GM03348 (cell line): Measurements from ENCODE around the gene LDLRAD4.
"Not testable (repeated sequence)": the region's sequence is repeated elsewhere in the genome, so short reads cannot be mapped to it uniquely, and the experiment has no call there.

Source experiments
- DNase-seq: peaks from one replicate; pipeline ENCODE4 v3.0.0; 2012; ENCODE audit warnings: low spot score

LDLRAD4 gene

GRCh38 chr18:13246591-13246990 lies 28.0 kb downstream of the LDLRAD4 start:
- no peak for DNase-seq

DNA sequence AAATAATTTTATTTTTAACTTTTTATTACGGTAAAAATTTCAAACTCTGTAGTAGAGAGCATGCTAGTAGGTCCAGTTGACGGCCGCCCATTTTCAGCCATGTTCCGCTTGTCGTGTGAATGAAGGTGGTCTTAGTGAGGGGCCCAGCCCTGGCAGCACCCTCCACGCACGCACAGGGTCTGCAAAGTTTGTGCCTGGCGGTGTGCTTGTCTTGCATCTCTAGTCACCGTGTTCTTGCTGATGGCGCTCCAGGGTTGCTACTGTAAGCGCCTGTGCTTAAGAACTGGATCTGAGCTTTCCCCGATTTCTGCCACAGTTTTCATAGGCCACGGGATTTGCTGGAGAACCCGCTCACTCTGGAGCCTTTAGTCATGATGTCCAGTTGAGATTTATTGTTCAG lies 28.9 kb downstream of the LDLRAD4 start:
- no peak for DNase-seq

DNA sequence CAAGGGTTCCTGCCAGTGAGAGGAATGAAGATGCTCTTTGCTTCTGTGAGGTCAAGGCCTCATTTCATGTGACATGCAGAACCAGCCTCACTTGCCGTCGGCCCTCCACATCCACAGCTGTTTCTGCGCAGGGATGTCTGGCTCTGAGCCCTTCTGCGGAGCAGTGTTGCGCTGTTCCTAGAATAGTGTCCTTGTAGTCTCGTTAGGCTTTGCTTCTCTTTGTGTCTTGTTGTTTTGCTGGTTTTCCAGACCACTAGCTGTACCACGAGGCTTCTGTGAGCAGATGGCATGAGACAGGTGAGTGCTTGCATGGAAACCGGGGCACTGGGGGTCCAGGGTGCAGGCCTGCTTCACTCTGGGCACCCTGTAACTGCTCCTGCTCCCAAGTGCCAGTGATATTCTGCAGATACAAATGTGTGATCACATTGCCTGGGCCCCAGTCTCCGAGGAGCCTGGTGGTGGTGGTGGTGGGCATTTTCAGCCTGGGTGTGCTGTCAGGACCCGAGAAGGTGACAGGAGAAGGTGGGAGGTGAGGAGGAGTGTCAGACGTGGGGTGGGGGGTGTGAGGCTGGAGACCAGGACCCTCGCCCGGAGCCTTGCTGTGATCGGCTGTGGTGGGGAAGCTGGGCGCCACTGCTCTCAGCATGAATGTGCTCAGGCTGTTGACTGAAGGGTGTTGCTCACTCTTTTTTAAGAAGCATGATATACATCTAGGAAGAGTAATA lies 34.3 kb downstream of the LDLRAD4 start:
- no peak for DNase-seq

DNA sequence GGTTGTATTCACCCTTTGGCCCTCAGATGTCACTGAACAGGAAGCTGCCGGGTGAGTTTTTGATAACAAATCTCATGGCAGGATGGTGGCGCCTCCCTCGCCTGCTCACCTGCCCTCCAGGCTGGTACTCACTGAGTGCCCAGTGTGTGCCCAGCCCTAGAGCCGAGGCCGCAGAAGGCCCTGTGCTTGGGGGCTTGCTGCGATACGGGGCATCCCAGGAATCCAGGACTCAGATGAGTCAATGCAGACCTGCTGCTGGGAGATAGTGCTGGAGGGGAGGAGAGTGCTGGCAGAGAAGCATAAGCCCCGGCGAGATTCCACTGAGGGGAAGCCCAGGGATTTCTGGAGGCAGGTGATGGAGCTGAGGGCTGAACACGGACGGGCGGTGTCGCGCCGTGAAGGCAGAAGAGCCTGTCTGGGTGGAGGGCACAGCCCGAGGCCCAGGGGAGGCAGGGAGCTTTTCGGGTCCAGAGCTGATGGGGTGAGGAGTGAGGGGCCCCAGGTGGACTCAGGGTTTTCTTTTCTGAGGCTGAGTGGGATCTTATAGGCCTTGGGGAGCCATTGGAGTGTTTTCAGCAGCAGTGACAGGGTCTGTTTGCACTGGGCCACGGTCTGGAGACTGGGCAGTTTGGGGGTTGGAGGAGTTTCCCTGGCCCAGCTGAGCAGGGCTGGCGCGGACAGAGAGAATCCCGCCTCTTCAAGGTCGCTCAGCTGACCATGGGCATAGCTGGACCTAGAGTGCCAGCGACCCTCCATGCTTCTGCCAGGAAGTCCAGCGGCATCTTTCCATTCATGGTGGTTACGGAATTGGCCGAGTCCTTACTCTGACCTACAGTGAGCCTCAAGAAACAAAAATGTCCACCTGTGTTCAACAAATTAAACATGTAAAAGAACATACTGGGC lies 35.5 kb downstream of the LDLRAD4 start:
- no peak for DNase-seq

- no peak for DNase-seq
Measured at GRCh38 chr18:13254971-13255927, 36.7 kb downstream of the LDLRAD4 start.

DNA sequence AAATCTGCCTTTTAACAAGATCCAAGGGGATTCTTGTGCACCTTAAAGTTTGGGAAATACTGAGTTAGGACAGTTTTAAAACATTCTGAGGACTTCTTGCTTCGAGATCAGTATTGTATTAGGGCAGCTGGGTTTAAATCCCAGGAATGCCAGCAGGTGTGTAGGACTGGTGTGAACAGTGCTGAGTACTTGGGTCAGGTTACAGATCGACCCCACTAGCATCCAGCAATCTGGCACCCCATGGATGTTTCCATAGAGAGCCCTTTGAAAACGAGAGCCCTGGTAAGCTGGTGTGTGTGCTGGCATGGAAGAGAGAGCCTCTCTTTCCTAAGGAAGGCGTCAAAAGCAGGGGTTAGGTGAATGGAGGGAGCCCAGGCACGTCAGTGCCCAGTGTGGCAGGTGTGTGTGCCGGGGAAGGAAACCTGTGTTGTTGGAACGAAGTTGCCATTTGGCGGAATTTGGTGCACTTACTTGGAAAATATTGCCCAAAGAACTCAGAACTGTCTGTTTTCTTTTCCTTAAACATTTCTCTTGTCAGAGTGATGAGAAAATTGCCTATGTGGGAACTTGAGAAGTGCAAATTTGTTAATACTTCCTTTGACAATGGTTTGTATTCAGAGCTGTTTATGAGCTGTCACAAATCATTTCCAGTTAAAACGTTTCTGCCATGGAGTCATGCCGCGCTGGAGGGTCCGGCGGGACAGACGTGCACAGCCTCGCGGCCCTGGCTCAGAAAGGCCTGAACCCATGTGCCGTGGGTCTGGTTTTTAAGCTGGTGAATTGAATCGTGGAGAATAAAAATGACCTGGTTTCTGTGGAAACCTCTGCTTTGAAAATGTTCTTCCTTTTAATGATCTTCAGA lies 38.1 kb downstream of the LDLRAD4 start:
- no peak for DNase-seq

DNA sequence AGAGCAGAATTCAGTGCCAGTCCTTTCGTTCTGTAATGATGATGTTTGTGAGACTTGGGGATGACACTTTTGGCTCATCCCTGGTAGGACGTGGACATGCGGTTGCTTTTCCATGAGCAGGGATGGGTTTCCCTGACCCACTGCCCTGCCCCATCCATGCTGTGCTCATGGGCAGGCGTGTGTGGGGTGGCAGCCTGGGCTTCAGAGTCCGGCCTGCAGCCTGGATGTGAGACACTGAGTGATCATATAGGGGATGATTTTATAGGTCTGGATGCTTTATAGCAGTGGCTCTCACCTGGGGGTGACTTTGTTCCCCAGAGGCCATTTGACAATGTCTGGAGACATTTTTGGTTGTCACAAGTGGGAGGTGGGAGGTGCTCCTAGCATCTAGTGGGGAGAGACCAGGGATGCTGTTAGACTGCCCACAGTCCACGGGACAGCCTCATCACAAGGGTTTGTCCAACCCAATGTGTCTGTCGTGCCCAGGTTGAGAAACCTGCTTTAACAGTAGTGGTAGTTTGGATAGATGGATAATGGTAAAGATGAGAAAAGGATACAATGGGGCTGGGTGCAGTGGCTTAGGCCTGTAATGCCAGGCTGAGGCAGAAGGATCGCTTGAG lies 38.9 kb downstream of the LDLRAD4 start:
- no peak for DNase-seq

GRCh38 chr18:13258921-13259320 lies 40.4 kb downstream of the LDLRAD4 start:
- no peak for DNase-seq

GRCh38 chr18:13259701-13260100 lies 41.1 kb downstream of the LDLRAD4 start:
- DNase-seq = no peak

DNA sequence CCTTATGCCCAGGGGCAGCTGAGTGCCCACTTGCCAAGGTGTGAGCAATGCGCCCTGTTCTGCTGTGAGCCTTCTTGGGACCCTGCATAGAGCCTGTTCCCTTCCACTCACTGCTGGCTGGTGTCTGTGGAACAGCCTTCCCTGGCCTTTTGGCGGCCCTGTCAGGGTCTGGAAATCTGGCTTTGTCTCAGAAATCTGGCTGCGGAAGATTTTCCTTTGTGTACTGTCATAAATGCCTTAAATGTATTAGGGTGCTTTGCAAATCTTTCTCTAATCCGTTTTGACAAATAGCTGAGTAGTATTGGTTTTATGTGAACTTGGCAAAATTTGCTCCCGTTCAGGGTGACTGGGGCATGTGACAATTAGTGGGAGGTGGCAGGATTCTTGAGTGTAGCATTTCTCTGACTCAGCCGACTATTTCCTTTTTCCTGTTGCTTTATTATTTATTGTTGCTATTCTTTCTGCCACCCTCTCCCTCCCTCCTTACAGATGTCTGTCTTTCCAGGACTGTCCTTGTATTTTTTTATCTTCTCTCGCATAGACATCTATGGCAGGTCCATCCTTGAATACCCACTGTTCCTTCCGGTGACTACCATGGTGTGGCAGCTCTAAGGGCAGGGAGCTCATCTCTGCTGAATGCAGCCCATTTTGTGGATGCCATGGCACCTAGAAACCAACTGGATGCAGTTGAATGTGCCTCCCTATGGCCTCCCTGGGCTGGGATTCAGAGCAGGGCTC lies 41.8 kb downstream of the LDLRAD4 start:
- DNase-seq = peak; percentile 55

- no peak for DNase-seq
Measured at GRCh38 chr18:13260935-13261640, 42.5 kb downstream of the LDLRAD4 start.

DNA sequence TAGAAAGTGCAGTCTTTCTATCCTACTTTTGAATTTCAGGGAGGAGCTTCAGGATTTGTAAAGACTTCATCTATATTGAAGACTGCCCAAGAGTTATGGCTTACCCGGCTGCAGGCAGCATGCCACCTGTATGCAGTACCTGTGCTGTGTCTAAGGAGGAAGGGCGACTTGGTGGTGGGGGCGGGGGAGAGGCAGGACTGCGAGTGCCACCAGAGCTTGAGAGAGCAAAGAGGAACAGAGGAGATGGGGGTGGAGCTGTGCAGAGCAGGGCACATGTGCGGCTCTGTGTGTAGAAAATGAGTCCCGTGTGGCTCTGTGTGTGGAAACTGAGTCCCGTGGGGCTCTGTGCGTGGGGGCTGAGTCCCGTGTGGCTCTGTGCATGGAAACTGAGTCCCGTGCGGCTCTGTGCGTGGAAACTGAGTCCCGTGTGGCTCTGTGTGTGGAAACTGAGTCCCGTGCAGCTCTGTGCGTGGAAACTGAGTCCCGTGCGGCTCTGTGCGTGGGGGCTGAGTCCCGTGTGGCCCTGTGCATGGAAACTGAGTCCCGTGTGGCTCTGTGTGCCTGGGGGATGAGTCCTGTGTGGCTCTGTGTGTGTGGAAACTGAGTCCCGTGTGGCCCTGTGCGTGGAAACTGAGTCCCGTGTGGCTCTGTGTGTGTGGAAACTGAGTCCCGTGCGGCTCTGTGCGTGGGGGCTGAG lies 43.2 kb downstream of the LDLRAD4 start:
- no peak for DNase-seq

DNA sequence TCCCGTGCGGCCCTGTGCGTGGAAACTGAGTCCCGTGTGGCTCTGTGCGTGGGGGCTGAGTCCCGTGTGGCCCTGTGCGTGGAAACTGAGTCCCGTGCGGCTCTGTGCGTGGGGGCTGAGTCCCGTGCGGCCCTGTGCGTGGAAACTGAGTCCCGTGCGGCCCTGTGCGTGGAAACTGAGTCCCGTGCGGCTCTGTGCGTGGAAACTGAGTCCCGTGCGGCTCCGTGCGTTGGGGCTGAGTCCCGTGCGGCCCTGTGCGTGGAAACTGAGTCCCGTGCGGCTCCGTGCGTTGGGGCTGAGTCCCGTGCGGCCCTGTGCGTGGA lies 43.8 kb downstream of the LDLRAD4 start:
- not testable (repeated sequence) for DNase-seq

DNA sequence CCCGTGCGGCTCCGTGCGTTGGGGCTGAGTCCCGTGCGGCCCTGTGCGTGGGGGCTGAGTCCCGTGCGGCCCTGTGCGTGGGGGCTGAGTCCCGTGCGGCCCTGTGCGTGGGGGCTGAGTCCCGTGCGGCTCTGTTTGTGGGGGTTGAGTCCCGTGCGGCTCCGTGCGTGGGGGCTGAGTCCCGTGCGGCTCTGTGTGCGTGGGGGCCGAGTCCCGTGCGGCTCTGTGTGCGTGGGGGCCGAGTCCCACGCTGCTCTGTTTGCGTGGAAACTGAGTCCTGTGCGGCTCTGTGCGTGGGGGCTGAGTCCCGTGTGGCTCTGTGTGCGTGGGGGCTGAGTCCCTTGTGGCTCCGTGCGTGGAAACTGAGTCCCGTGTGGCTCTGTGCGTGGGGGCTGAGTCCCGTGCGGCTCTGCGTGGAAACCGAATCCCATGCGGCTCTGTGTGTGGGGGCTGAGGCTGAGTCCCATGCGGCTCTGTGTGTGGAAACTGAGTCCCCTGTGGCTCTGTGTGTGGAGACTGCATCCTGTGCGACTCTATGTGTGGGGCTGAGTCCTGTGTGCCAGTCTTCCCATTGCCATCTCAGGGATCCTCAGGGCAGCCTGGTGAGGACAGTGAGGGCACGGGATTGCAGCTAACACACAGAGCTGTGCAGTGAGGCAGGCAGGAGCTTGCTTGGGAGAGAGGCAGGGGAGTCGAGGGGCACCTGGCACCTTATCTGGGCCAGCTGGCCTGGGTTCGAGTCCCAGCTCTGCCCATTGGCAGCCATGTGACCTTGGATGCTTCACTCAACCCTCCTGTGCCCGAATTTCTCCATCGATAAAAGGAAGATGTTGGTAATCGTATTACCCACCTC lies 44.5 kb downstream of the LDLRAD4 start:
- DNase-seq = no peak

DNA sequence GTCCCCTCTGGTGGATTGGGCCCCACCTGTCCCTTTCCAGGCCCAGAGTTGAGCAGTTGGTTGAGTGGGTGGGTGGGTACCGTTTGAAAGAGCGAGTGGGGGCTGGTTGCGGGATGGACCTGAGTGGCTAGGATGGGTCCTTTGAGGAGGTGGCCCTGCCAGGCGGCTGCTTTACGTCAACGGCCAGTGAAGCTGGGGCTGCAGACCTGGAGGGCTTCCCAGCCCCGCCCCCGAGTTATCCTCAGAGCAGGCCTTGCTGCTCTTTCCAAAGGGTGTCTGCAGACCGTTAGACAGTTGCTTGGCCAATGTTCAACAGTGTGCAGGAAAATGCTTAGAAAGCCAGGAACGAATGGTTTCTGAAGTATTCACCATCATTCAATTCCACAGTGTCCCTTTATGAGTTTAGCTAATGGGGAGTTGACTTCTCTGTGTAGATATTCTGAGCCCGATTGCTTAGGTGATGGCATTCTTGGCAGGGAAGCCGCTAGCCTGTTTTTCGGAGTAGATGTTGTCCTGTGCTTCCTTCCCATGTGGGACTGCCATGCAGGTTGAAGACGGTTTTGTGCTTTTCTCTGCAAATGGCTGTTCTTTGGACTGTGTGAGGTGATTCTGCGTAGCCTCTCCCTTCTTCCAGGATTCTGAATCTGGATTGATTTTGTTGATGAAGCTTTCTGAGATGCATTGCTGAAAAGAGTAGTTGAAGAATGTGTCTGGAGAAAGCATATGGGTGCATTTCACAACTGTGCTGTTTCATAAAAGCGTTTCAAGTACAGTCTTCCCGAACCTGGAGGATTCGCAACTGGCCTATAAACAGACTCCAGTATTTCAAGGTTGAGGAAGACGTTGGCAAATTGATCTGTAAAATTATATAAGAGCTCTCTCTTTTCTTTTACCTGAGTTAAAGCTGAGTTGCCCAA lies 45.8 kb downstream of the LDLRAD4 start:
- DNase-seq = no peak

DNA sequence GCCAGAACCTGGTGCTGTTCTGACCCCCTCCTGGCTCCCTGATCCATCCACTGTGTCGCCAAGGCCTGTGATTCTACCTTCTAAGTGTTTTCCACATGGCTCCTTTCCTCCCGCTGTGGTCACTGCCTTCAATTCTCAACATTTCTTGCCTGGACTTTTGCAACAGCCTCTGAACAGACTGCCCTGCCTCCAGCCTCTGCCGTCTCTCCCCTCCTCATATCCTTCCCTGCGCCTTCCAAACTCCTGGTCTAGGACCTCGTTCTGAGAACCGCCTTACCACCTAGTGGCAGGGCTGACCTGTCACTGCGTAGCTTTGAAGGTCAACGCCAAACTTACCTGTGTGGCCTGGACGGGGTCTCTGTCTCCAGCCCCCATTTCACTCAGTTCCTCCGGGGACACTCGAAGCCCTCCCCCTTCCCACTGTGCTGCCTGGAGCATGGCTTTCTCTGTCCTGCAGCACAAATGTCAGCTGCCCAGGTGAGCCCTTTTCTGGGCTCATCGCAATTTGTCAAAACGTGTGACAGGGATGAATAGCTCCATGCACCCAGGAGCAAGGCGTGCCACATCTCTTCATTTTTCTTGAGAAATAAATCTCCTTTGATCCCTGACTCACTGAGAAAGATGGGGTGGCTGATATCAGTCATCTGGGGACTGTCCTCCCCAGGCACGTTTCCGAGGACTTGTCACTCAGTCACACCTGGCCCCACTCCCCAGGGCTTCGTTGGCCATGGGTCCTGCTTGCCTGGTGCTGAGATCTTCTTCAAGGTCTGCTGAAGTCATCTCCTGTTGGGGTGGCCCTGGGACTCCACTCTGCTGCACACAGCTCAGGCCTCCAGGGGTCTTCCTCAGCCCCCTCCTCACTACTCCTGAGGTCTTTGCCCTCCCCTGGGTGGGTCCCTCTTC lies 46.7 kb downstream of the LDLRAD4 start:
- no peak for DNase-seq
